ENCODE results near the gene KREMEN2.

- no peak for TF ChIP-seq JUND (IDR thresholded peaks at IDR 0.05; ENCODE audit: low read length)
- TF ChIP-seq NRF1 (IDR thresholded peaks at IDR 0.05; ENCODE audit: low read depth, low read length) = no peak
- TF ChIP-seq CREB1 (IDR thresholded peaks at IDR 0.05) = no peak
- TF ChIP-seq TEAD4 (IDR thresholded peaks at IDR 0.05; ENCODE audit: low read depth, low read length) = no peak
- no peak for TF ChIP-seq TAF7 (optimal IDR thresholded peaks at IDR 0.05; ENCODE audit: borderline replicate concordance, low read depth, low read length)
- no peak for TF ChIP-seq POLR2AphosphoS5 (IDR thresholded peaks at IDR 0.05; ENCODE audit: low read depth, low read length)
These were observed 26.8 kb downstream of the KREMEN2 start for GRCh38 chr16:2990891-2991290.
